NOMO-1 treated with dmso at 0.1 percent for 144 hours (cell line): ENCODE results near the gene WFS1.

ENCODE experiments used
- DNase-seq: peaks from one replicate; lab custom pipeline; 2025; ENCODE audit not compliant: unreplicated experiment; lab: John Stamatoyannopoulos, UW

Gene WFS1

DNA sequence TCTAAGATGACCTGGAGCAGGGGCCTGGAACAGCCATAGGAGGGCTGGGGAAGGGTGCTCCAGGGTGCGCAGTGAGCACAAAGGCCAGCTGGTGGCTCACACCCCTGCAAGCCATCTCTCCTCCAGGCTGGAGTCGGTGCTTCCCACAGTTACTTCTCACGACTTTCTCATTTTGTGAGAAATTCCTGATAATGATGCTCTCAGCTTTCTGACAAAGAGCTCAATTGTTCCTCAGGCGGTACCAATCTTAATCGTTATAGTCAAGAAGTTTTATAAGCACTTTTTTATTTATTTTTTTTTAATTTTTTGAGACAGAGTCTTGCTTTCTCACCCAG is 11.7 kb upstream of the WFS1 start:
- no peak for DNase-seq

DNA sequence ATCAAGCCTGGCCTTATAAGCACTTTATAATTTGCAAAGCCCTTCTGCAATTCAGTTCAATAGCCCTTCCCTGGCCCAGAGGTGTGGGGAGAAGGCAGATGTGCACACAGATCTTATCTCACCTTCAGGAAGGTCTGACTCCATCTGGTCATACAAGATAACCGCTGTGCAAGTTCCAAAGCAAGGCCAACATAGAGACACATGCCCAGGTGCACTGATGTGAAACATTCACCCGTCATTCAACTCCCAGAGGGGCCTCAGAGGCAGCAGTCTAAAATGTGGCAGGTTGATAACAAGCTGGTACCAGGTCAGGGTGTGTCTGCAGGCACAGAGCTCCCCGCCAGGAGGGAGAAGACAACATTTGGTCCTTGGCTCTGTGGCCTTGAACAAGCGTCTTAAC is 10.9 kb upstream of the WFS1 start:
- no peak for DNase-seq

DNA sequence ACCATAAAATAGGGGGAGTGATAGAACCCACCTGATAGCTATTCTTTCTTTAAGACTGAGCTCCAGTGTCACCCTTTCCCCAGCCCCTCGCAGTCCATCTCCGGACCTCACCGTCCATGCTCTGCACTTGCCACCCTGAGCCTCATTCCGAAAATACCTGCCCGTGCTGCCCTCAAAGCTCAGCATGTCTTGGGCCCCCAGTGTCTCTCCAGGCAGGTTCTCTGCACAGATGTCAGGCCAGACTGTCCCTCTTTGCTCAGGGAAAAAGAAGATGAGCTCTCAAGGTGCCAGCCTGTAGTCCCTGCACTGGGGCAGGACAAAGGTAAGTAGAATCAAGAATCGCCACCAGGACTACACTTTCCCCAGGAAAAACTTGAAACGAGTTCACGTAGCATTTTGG is 9.8 kb upstream of the WFS1 start:
- DNase-seq = no peak

DNA sequence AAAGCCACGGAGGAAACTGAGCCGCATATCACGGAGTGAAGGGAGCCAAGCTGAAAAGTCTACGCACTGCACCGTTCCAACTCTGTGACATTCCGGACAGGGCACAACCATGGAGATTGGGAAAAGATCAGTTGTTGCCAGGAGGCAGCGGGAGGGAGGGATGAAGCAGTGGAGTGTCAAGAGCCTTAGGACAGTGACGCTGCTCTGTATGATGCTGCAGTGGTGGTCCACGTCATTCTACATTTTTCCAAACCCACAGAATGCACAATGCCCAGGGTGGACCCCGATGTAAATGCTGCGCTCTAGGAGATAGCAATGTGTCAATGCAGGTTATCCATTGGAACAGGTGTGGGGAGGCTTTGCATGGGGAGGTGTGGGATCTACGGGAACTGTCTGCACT is 7.5 kb upstream of the WFS1 start:
- no peak for DNase-seq

DNA sequence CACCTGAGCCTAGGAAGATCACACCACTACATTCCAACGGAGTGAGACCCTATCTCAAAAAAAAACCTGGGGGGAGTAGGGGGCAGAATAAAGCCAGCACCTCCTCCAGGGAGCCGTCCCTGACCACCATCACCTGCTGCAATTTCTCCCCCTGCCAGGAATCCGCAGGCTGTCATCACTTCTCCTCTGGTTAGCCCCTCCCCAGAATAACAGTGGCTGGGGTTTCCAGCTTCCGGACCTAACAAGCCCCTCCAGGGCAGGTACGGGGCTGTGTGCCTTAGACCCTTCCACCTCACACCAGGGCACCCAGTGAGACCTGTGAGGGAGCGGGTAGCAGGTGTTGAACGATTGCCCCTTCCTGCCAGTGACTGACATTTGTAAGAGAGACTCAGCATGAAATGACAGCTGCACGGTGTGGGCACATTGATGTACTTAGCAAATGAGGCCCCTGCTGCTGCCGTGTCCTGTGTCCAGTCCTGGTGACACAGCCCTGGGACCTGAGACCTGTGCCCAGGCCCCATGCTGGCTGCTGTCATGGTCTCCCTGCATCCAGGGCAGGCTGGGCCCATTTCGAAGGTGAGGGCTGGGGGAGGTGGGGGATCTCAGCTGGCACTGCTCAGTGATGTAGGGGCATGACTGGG is 6.7 kb upstream of the WFS1 start:
- DNase-seq = no peak

DNA sequence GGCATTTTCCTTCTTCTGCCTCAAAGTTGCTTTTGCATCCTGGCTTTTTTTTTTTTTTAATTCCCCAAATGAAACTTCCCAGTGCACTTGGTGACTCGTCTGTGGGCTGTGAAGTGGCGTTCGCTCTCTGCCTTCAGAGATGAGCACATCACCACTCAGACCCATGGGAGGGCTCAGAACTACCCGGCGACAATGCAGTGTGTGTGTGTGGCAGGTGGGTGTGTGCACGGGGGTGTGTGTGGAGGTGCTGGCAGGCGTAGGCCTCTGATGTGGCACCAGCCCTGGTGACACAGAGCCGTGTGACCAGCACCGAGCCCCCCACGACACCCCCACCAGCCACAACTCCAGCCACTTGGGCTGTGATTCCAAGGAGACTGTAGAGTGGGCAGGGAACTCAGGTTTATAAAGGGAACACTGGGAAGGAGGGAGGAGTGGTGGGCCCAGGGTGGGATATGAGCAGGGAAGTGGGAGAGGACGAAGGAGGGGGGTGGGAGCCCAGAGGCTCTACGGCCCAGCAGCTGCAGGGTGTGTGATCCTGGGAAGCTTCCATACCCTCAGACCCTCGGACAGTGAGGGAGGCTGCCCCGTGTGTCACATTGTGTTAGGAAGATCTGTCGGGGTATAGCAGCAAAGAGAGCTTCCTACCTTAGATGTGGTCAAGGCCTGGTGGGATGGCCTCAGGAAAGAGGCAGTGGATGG is 6.0 kb upstream of the WFS1 start:
- no peak for DNase-seq

DNA sequence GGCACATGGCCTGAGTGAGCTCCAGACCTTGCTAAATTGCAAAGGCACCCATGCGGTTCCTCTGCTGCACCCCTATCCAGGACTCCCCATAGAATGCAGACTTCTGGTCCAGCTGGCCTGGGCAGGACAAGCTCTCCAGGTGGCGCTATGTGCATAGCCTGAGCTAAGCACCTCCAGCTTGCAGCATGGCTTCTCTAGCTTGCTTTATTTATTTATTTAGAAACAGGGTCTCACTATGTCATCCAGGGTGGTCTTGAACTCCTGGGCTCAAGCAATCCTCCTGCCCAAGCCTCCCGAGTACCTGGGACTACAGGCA is 5.5 kb upstream of the WFS1 start:
- no peak for DNase-seq

DNA sequence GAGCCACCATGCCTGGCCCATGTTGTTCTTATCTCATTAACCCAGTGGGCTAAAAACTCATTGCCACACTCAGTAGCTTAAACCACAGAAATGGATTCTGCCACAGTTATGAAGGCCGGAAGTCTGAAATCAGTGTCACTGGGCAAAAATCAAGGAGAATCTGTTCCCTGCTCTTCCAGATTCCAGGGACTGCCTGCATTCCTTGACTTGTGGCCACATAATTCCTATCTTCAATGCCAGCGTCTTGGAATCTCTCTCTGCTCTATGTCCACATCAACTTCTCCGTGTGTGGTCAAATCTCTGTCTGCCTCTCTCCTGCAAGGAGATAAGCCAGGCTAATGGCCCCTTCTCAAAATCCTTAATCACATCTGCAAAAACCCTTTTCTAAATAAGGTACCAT is 4.1 kb upstream of the WFS1 start:
- no peak for DNase-seq

DNA sequence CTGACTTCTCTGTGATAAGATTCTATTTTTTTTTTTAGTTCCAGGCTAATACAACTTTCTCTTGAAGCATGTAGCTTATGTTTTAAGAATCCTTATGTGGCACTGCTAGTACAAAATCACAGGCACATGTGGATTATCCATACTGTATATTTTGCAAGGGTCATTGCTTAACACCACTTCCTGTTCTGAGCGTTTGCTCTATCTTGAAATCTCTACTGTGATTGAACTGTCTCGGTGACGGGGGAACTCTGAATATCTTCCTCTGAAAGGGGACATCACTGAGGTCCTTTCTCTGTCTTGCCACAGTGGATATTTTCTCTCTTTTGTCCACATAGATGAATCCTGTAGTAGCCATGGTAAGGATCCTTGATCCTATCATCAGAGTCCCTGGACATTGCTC is 2.1 kb upstream of the WFS1 start:
- DNase-seq = peak; percentile 37

DNA sequence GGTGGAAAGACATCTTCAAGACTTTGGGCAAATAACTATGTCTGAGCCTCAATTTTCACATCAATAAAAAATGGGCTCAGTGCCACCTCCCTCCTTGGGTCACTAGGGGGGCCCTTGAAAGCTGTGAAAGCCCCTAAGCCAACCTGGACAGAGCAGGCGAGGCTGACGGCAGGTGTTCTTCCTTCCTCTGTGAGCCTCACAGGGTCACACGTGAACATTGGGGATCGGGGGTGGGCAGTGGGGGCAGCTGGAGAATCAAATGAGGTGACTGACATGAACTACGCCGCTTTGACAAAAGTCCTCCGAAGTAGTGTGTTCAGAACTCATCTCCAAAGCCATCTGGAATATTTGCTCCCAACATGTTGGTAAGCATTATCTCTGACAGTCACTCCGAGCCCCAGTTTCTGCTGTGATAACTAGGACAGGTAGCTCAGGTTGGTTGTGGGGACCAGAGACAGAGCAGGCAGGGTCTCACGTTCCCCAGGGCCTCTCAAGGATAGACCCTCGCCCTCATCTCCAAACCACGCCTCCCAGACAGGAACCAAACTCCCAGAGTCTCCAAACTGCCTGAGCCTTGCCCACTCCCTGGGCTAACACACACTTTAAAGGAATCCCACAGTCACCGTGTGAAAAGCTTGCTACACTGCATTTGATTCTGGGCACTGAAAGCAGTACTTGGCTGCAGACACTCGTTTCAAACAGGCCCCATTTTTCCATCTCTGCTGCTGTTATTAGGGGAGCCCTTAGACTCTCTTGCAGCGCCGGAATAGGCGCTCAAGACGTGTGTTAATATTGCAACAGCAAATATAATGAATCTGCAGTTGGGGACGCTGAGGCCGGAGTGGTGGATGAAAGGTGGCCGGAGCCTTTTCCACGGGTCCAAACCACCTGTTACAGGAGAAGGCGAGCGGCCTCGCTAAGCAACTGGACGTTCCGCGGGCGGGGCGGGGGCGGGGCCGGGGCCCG is 717 bp upstream of the WFS1 start:
- no peak for DNase-seq

DNA sequence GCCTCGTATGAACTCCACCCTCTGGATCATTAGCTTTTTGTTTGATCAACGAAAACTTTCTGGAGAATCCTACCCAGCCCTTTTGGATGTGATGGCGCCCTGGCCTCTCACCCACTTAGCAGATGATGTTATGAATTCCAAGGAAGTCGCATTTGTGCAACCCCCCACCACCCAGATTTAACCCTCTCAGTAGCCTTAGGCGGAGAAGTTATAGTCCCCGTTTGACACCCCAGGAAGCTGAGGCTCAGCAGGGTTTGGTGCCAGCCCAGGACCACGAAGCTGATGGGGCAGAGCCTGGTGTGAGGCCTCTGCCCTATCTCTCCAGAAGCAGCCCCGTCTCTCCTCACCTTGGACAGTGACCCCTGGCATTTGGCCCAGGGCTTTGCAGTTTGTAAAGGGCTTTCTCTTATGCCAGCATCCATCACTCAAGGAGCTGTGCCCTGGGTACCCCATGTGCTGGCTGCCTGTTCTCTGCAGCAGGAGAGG is 1.0 kb downstream of the WFS1 start:
- DNase-seq = no peak

DNA sequence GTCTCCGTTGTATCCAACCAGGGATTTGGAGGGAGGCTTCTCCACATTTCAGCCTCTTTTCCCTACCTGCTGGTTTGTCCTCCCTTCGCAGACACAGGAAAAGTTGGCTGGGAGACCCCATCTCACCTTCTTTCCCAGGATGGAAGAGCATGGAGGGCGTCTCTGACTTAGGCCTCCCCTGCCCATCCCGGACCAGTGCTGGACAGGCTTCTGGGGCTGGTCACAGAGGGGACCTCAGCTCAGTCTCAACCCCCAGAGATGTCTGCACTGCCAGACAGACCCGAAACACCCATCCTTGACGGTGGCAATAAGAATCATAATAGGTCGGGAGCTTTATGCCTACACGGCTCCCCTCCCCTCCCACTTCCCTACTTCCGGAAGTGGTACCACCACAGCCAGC is 1.6 kb downstream of the WFS1 start:
- no peak for DNase-seq

DNA sequence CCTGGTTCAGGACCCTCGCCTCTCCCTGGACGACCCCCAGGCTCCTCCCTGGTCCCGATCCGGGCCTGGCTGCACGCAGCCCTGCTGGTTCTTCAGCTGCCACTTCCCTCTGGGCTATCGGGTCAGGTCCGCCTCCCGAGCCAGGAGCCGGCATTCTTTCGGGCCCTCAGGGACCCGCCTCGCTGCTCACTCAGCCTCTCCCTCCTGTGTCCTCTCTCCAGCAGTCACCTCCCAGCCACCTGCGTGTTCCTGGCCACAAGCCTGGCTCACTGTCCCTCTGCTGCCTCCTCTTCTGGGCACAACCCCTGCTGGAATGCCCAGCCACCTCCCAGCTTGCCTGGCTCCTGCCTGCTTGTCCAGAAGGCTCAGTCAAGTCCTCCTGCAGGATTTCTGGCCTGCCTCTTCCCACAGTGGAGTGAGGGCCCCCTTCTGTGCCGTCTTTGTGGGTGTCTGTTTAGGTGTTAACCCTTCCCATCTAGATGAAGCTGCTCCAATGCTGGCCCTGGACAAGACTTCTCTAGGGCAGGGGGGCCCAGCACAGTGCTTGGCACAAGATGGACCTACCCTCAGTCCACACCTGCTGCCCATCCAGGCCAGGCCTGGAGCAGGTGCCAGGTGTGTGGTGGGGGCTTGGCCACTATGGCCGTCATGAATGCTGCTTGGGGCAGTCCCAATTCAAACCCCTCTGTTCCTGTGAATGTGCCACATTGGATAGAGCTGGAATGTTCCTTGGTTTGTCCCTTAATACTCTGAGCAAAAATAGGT is 2.2 kb downstream of the WFS1 start:
- no peak for DNase-seq

DNA sequence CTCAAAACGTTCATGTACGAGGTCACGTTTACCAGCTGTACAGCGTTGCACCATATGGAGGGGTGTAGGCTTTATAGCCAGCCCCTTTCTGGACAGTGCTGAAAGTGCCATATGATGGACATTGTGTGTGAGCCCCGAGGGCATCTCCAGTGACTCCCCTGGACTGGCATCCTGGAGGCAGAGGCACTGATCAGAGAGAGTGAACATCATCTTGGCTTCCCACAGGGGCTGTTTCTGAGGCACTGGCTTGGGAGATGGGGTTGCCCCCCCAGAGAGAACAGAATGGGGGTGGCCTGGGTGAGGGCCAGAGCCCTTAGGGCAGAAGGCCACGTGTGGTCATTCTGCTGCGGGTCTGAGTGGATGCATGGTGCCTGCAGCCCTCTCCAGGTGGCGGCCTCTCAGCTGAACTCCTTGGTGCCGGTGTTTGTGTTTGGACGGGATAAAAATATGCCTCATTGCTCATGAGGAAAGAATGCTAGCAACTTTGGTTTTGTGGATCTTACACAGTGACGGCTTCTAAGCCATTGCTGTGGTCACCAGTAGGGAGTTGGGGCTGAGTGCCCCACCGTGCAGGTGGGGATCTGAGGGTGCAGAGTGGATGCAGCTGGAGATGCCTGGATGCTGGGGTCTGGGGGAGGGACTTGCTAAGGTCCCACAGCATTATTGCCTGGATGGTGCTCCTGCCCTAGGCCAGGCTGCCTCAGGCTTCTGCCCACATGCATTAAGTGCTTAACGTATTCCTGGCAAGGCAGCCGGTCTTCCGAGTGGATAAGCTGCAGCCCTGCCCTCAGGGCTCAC is 3.4 kb downstream of the WFS1 start:
- no peak for DNase-seq

DNA sequence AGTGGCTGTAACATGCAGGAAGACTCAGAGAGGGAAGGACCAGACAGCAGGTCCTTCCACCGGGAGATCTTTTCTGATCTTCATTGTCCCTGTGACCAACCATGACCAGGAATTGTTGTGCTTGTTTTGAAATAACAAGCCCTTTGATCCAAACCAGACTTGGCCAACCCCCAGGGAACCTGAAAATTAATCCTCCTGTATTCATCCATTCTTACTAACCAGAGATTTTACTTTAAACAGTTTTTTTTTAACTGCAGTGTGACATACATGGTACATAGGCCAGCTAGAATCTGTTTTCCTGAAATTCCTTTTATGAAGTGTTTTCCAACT is 4.0 kb downstream of the WFS1 start:
- no peak for DNase-seq

DNA sequence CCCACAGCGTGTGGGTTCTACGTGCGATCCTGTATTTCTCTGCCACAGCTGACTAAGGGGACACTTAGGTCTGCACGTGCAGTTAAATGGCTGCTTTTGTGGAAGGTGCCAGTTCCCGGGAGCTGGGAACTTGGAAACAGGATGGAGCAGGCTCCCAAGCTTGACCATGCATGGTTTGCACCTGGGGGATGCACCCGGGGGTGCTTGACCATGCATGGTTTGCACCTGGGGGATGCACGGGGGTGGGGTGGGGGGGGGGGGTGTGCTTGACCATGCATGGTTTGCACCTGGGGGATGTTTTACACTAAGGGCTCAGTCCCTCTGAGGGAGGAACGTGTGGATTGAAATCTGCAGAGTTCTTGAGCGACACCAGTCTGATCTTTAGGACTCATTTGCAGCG is 5.7 kb downstream of the WFS1 start:
- DNase-seq = no peak

DNA sequence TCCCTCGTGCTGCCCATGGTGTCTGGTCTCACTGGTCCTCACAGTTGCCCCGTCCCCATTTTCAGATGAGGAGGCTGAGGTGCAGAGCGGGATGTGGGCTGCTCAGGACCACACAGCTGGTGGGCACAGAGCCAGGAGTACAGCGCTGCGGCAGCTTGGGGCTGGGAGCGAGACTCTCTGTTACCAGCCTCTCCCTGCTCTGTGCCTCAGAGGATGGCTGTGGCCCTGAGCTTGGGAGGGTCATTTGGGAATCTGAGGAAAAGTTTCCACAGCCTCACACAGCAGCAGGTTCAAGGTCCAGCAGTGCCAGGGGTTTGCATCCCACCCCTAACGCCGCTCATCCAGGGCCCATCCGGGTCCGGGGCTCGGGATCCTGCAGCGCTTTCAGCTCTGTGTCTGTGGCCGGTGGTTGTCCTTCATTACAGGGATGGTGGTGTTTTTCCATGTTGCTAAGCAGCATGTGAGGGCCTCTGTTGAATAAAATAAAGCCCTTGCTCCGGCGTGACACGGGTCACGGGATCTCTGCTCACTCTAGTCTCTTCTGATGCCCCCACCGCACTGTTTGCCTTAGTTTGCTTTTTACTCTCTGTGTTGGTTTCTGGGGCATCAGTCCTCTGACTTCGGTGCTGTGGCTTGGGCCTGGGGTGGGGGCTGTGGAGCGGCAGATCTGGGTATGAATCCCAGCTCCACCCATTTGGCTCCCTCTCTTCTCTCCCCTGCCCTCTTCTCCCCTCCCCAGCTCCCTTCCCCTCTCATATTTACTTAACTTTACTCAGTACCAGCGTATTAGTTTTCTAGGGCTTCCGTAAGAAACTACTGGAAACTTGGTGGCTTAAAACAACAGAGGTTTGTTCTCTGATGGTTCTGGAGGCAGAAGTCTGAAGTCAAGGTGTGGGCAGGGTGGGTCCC is 6.5 kb downstream of the WFS1 start:
- DNase-seq = no peak

DNA sequence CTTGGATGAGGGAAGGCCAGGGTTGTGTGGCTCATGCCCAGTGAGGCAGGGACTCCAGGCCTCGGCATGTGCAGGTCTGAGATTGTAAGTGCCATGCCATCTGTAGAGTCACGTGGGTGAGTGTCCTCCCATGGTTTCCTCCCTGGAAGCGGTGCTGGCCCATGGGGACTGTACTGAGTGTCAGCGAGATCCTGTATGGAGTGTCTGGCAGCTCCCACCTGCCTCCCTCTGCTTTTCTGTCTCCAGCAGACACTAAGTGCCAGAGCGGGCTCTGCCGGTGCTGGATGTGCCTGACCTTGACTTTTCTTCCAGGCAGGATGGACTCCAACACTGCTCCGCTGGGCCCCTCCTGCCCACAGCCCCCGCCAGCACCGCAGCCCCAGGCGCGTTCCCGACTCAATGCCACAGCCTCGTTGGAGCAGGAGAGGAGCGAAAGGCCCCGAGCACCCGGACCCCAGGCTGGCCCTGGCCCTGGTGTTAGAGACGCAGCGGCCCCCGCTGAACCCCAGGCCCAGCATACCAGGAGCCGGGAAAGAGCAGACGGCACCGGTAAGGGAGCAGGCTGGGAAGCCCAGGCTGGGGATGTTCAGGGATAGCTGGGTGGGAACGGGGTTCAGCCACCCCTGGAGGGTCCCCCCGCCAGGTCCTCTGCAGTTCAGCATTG is 7.6 kb downstream of the WFS1 start:
- DNase-seq = no peak
